Neuronal stem cell (in vitro differentiated cells): Measurements from ENCODE around the gene CMTR1.

Experiments
- DNase-seq: peaks from one replicate; pipeline ENCODE4 v3.0.0-alpha.2; 2013; ENCODE audit warnings: low spot score
- H2AFZ ChIP-seq: one replicate; pipeline ENCODE4 v1.6.1; 2013; ENCODE audit warnings: mild to moderate bottlenecking, low read length, inconsistent platforms
- H2AK5ac ChIP-seq: 2 replicates; pipeline ENCODE4 v1.6.1; 2013; ENCODE audit warnings: low read depth, mild to moderate bottlenecking, inconsistent platforms, low read length, moderate library complexity, mixed read lengths
- H2BK120ac ChIP-seq: 2 replicates; pipeline ENCODE4 v1.6.1; 2013; ENCODE audit warnings: low read depth, mild to moderate bottlenecking, inconsistent platforms, low read length, moderate library complexity, mixed read lengths
- H2BK12ac ChIP-seq: one replicate; pipeline ENCODE4 v1.6.1; 2013; ENCODE audit warnings: low read length, inconsistent platforms
- H2BK15ac ChIP-seq: 2 replicates; pipeline ENCODE4 v1.6.1; 2013; ENCODE audit warnings: mild to moderate bottlenecking, low read length, inconsistent platforms, mixed read lengths
- H2BK5ac ChIP-seq: one replicate; pipeline ENCODE4 v1.6.1; 2013; ENCODE audit warnings: inconsistent platforms, mild to moderate bottlenecking, low read length, moderate library complexity
- H3K14ac ChIP-seq: one replicate; pipeline ENCODE4 v1.6.1; 2013; ENCODE audit warnings: low read length, inconsistent platforms
- H3K18ac ChIP-seq: 2 replicates; pipeline ENCODE4 v1.6.1; 2013; ENCODE audit warnings: low read length, inconsistent platforms
- H3K23ac ChIP-seq: 2 replicates; pipeline ENCODE4 v1.6.1; 2013; ENCODE audit warnings: low read depth, mild to moderate bottlenecking, mixed read lengths, low read length, inconsistent platforms; ENCODE audit not compliant: poor library complexity
- H3K27ac ChIP-seq: replicated peaks from 3 replicates; pipeline ENCODE4 v1.5.1; 2013; ENCODE audit warnings: low read length, inconsistent platforms
- H3K27me3 ChIP-seq, 3 experiments: 2 replicates each; pipeline ENCODE4 v1.6.1; 2013; ENCODE audit warnings: low read length in 3 of 3, mild to moderate bottlenecking in 2 of 3, inconsistent platforms in 1 of 3, low read depth in 1 of 3, mixed read lengths in 1 of 3, moderate library complexity in 1 of 3; ENCODE audit not compliant: control insufficient read depth in 3 of 3, insufficient read depth in 3 of 3
- H3K36me3 ChIP-seq, 2 donors: replicated peaks in 1 of 2; 2 replicates each; pipeline ENCODE4 v1.6.1; 2013; ENCODE audit warnings: low read length in 2 of 2; ENCODE audit not compliant: control insufficient read depth in 2 of 2, insufficient read depth in 2 of 2
- H3K4ac ChIP-seq: 2 replicates; pipeline ENCODE4 v1.6.1; 2013; ENCODE audit warnings: inconsistent platforms, mild to moderate bottlenecking, low read length, moderate library complexity
- H3K4me1 ChIP-seq, 2 donors: 1 replicate in 1 of 2; 2 replicates in 1 of 2; pipeline ENCODE4 v1.6.1; 2013; ENCODE audit warnings: low read length in 2 of 2, low read depth in 1 of 2; ENCODE audit not compliant: control insufficient read depth in 2 of 2, insufficient read depth in 1 of 2
- H3K4me2 ChIP-seq: one replicate; pipeline ENCODE4 v1.6.1; 2013; ENCODE audit warnings: mild to moderate bottlenecking, low read length, inconsistent platforms; ENCODE audit not compliant: insufficient read depth, poor library complexity, severe bottlenecking
- H3K4me3 ChIP-seq, 2 donors: 2 replicates each; pipeline ENCODE4 v1.5.1; 2013; ENCODE audit warnings: low read length in 2 of 2, mild to moderate bottlenecking in 2 of 2, inconsistent platforms in 1 of 2, moderate library complexity in 1 of 2
- H3K79me1 ChIP-seq: one replicate; pipeline ENCODE4 v1.6.1; 2013; ENCODE audit warnings: low read depth, mild to moderate bottlenecking, inconsistent platforms, low read length, moderate library complexity
- H3K9ac ChIP-seq: one replicate; pipeline ENCODE4 v1.6.1; 2013; ENCODE audit warnings: mild to moderate bottlenecking, low read depth, low read length, inconsistent platforms; ENCODE audit not compliant: poor library complexity
- H3K9me3 ChIP-seq, 2 donors: replicated peaks in 1 of 2; 2 replicates each; pipeline versions ENCODE3 to v1.6.1; 2013; ENCODE audit warnings: low read length in 2 of 2, mild to moderate bottlenecking in 2 of 2, inconsistent platforms in 1 of 2, low read depth in 1 of 2, mixed read lengths in 1 of 2, moderate library complexity in 1 of 2; ENCODE audit not compliant: control insufficient read depth in 2 of 2, insufficient read depth in 1 of 2
- H4K8ac ChIP-seq: one replicate; pipeline ENCODE4 v1.6.1; 2013; ENCODE audit warnings: low read depth, mild to moderate bottlenecking, inconsistent platforms, low read length, moderate library complexity
- H4K91ac ChIP-seq: one replicate; pipeline ENCODE4 v1.6.1; 2013; ENCODE audit warnings: low read length, low read depth, mild to moderate bottlenecking, inconsistent platforms; ENCODE audit not compliant: poor library complexity
- WGBS, 2 donors: extraction: QIAGEN DNeasy Blood & Tissue Kit; methylation state at CpG; one replicate each; pipeline ENCODE4 v1.1.7; 2013; ENCODE audit warnings: missing lambda C conversion rate in 2 of 2, mixed read lengths in 1 of 2; ENCODE audit not compliant: insufficient read length in 2 of 2, insufficient replicate concordance in 1 of 2; ENCODE audit errors: extremely low coverage in 2 of 2; 5-methylcytosine and 5-hydroxymethylcytosine counted together

CMTR1 gene

GRCh38 chr6:37480951-37481534, 48.0 kb downstream of the CMTR1 start:
- H2AFZ ChIP-seq = no peak overlapping the region
- H3K9ac ChIP-seq = no peak overlapping the region
- no peak overlapping the region for H4K91ac ChIP-seq
- no peak overlapping the region for H3K4me3 ChIP-seq
- H2BK5ac ChIP-seq = no peak overlapping the region
- no peak overlapping the region for H4K8ac ChIP-seq
- H3K14ac ChIP-seq = no peak overlapping the region
- no peak overlapping the region for H2BK120ac ChIP-seq
- H3K23ac ChIP-seq = no peak overlapping the region
- H3K4me1 ChIP-seq = peaks cover 20 to 30% of the 10 kb centered on the region in 2 donors
- H3K27ac ChIP-seq = no peak overlapping the region
- no peak overlapping the region for H3K18ac ChIP-seq
- H2AK5ac ChIP-seq = no peak overlapping the region
- DNase-seq = no peak
- peak overlapping the region; percentile 34 for H3K4me2 ChIP-seq
- H3K79me1 ChIP-seq = peaks cover 2% of the 10 kb centered on the region
- peaks cover 35 to 80% of the 10 kb centered on the region in 2 donors for H3K36me3 ChIP-seq
- WGBS, 2 donors = no CpG with 5 or more reads among the region's 7 CpGs
- H3K9me3 ChIP-seq = no peaks in the 10 kb centered on the region
- H3K4ac ChIP-seq = no peak overlapping the region
- no peaks in the 10 kb centered on the region for H3K27me3 ChIP-seq
- no peak overlapping the region for H2BK15ac ChIP-seq
- H2BK12ac ChIP-seq = no peak overlapping the region

DNA sequence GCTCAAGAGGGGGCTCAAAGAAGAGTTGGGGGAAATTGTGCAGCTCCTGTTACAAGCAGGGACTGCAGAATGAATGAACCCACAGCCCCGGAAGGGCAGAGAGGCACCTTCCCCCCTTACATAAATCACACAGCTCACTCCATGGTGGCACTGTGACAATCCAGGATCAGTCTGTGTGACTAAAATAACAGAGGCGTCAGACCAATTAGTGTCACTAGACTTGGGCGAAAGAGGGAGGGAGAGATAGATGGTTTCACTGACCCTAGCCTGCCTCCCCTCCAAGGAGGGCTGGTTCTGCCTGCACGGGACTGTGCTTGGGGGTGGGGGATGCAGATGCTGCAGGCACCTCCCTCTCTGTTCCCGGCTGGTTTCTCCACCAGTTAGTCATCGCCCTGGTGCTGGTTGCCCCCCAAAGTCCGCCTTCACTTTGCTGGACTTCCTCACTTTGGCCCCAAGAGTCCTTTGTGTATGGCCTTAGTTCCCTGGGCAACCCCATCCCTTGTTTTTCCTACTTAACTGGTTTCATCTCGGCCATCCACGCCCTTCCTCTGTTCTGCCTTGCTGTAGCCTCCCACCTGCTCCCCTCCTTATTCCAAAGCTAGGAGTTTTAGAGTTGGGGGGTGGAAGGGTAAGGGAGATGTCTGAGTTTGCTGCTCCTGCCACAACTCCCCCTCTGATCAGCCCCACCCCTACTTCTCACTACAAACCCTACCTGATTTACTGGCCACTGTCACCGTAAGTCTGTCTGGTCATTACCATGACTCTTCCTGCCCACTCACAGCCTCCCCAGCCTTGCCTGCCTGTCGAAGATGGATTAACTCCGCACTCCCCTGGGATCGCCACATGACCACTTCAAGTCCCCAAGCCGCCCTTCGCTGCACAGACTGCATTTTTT, 48.9 kb downstream of the CMTR1 start:
- no peak overlapping the region for H4K91ac ChIP-seq
- no peak overlapping the region for H4K8ac ChIP-seq
- no peak overlapping the region for H2BK120ac ChIP-seq
- H3K4me1 ChIP-seq = peaks cover 20 to 30% of the 10 kb centered on the region in 2 donors
- H3K4ac ChIP-seq = no peak overlapping the region
- H2BK15ac ChIP-seq = no peak overlapping the region
- H3K18ac ChIP-seq = peak overlapping the region; percentile 2
- WGBS, 2 donors = no CpG with 5 or more reads among the region's 15 CpGs
- no peak overlapping the region for H3K4me3 ChIP-seq
- H2AK5ac ChIP-seq = no peak overlapping the region
- H3K23ac ChIP-seq = peak overlapping the region; percentile 31
- H3K79me1 ChIP-seq = peaks cover 2% of the 10 kb centered on the region
- no peak overlapping the region for H2BK5ac ChIP-seq
- peak overlapping the region; percentile 30 for H3K27ac ChIP-seq
- H3K14ac ChIP-seq = no peak overlapping the region
- H2AFZ ChIP-seq = no peak overlapping the region
- H3K36me3 ChIP-seq = peaks cover 33 to 71% of the 10 kb centered on the region in 2 donors
- no peak overlapping the region for H3K4me2 ChIP-seq
- H3K9me3 ChIP-seq = no peaks in the 10 kb centered on the region
- no peak for DNase-seq
- no peak overlapping the region for H2BK12ac ChIP-seq
- no peak overlapping the region for H3K9ac ChIP-seq
- H3K27me3 ChIP-seq = no peaks in the 10 kb centered on the region

DNA sequence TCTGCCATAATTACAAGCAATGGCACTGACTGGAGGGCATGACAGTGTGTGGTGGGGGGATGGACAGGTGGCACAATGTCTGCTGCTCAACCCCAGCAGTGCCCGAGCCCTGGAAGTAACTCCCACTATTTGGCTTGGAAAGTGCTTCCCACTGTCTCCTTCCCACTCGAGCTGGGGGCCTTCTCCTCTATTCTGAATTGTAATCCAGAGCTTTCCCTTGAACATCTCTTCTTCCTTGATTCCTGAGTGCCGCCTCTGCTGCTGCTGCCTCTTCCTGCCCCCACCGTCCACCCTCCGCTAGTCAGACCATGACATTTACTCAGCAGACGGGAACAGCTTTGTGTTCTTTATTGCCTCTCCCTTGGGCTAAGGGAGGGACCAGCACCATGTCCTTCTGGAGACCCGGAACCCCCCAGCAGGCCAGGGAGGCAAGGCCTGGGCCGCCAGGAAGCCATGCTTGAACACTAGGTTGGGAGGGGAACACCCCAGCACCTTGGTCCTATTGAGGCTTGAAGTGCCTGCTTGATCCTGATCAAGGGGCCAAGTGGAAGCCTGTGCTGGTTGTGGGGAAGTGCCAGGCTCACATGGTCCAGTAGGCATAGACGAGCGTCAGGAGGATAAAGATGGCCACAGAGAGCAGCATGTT, 49.7 kb downstream of the CMTR1 start:
- no peak for DNase-seq
- Histone ChIP-seq H2BK15ac (no peak overlapping the region), H3K4me3 (no peak overlapping the region), H3K79me1 (peaks cover 2% of the 10 kb centered on the region), H2BK120ac (no peak overlapping the region), H4K91ac (no peak overlapping the region), H3K4me2 (no peak overlapping the region), H2AK5ac (no peak overlapping the region), H3K18ac (no peak overlapping the region), H2BK12ac (no peak overlapping the region), H3K27me3 (no peaks in the 10 kb centered on the region), H3K4ac (no peak overlapping the region), H3K23ac (peak overlapping the region; percentile 31), H3K4me1 (peaks cover 20 to 30% of the 10 kb centered on the region in 2 donors), H3K9me3 (no peaks in the 10 kb centered on the region), H2AFZ (no peak overlapping the region), H2BK5ac (no peak overlapping the region), H3K27ac (no peak overlapping the region), H4K8ac (no peak overlapping the region), H3K14ac (no peak overlapping the region), H3K36me3 (peaks cover 33 to 65% of the 10 kb centered on the region in 2 donors), H3K9ac (no peak overlapping the region)
- no CpG with 5 or more reads among the region's 10 CpGs for WGBS, 2 donors
